ENCODE measurements around the gene ARF6. TPM values are rescaled to one million over a fixed set of nuclear protein-coding genes. Genes with fewer than 3 reads are reported as not detected.

The ARF6 gene
- total and polyA plus RNA-seq, 2 donors (not counting 1 experiment from before 2014, with no cell fraction given): 54.7 to 67.4 TPM

GRCh38 chr14:49881350-49882001 is 11.4 kb upstream of the ARF6 start:
- no peaks in the 10 kb centered on the region for H3K79me2 ChIP-seq (ENCODE audit: control insufficient read depth, insufficient read depth, low read length)
- no peak overlapping the region for H3K4me2 ChIP-seq (ENCODE audit: extremely low read depth, insufficient read depth, low read length)
- no peak overlapping the region for H3K9ac ChIP-seq (ENCODE audit: insufficient read depth, low read length)
- H3K27me3 ChIP-seq (ENCODE audit: control insufficient read depth, insufficient read depth, low read length): no peaks in the 10 kb centered on the region
- H2AFZ ChIP-seq (ENCODE audit: low read length): no peak overlapping the region
- H3K36me3 ChIP-seq (ENCODE audit: control insufficient read depth, insufficient read depth, low read length): no peaks in the 10 kb centered on the region
- no peaks in the 10 kb centered on the region for H4K20me1 ChIP-seq (ENCODE audit: control insufficient read depth, extremely low read depth, insufficient read depth, low read length)
- H3K4me1 ChIP-seq (ENCODE audit: control insufficient read depth, extremely low read depth, insufficient read depth, low read length): peaks cover 4% of the 10 kb centered on the region
- H3K9me3 ChIP-seq (ENCODE audit: control insufficient read depth, insufficient read depth, low read depth, low read length): no peaks in the 10 kb centered on the region
- H3K27ac ChIP-seq (ENCODE audit: insufficient read depth, low read length): no peak overlapping the region
- TF ChIP-seq EZH2 (IDR thresholded peaks at IDR 0.05; ENCODE audit: low read length, missing control alignments) (no peak), CTCF (conservative IDR thresholded peaks at IDR 0.05 in 1 of 2, IDR thresholded peaks at IDR 0.05 in 1 of 2; ENCODE audit: low read depth in 1 of 2, low read length in 2 of 2) (no peak)
- no peak for DNase-seq (ENCODE audit: low read depth in 2 of 2)
- H3K4me3 ChIP-seq (replicated peaks in 1 of 4; ENCODE audit: control extremely low read depth in 1 of 4, insufficient read depth in 1 of 4, low read depth in 3 of 4, low read length in 4 of 4): no peak overlapping the region

GRCh38 chr14:49882826-49883694 is 9.8 kb upstream of the ARF6 start:
- Histone ChIP-seq H3K9me3 (ENCODE audit: control insufficient read depth, insufficient read depth, low read depth, low read length) (no peaks in the 10 kb centered on the region), H3K4me1 (ENCODE audit: control insufficient read depth, extremely low read depth, insufficient read depth, low read length) (peaks cover 4% of the 10 kb centered on the region), H3K27ac (ENCODE audit: insufficient read depth, low read length) (no peak overlapping the region), H2AFZ (ENCODE audit: low read length) (peak overlapping the region; percentile 49), H3K79me2 (ENCODE audit: control insufficient read depth, insufficient read depth, low read length) (no peaks in the 10 kb centered on the region), H3K4me2 (ENCODE audit: extremely low read depth, insufficient read depth, low read length) (no peak overlapping the region), H3K9ac (ENCODE audit: insufficient read depth, low read length) (no peak overlapping the region), H4K20me1 (ENCODE audit: control insufficient read depth, extremely low read depth, insufficient read depth, low read length) (no peaks in the 10 kb centered on the region), H3K36me3 (ENCODE audit: control insufficient read depth, insufficient read depth, low read length) (no peaks in the 10 kb centered on the region), H3K27me3 (ENCODE audit: control insufficient read depth, insufficient read depth, low read length) (no peaks in the 10 kb centered on the region), H3K4me3 (replicated peaks in 1 of 4; ENCODE audit: control extremely low read depth in 1 of 4, insufficient read depth in 1 of 4, low read depth in 3 of 4, low read length in 4 of 4) (no peak overlapping the region)
- TF ChIP-seq EZH2 (IDR thresholded peaks at IDR 0.05; ENCODE audit: low read length, missing control alignments): no peak
- no peak for TF ChIP-seq CTCF (conservative IDR thresholded peaks at IDR 0.05 in 1 of 2, IDR thresholded peaks at IDR 0.05 in 1 of 2; ENCODE audit: low read depth in 1 of 2, low read length in 2 of 2)
- peak in 1 of 2 donors; percentile 22 for DNase-seq (ENCODE audit: low read depth in 2 of 2)

- no peaks in the 10 kb centered on the region for H4K20me1 ChIP-seq (ENCODE audit: control insufficient read depth, extremely low read depth, insufficient read depth, low read length)
- peaks cover 1% of the 10 kb centered on the region for H3K4me1 ChIP-seq (ENCODE audit: control insufficient read depth, extremely low read depth, insufficient read depth, low read length)
- H3K27me3 ChIP-seq (ENCODE audit: control insufficient read depth, insufficient read depth, low read length): no peaks in the 10 kb centered on the region
- no peak overlapping the region for H2AFZ ChIP-seq (ENCODE audit: low read length)
- H3K9me3 ChIP-seq (ENCODE audit: control insufficient read depth, insufficient read depth, low read depth, low read length): no peaks in the 10 kb centered on the region
- no peak overlapping the region for H3K4me2 ChIP-seq (ENCODE audit: extremely low read depth, insufficient read depth, low read length)
- no peak for DNase-seq (ENCODE audit: low read depth in 2 of 2)
- no peaks in the 10 kb centered on the region for H3K36me3 ChIP-seq (ENCODE audit: control insufficient read depth, insufficient read depth, low read length)
- TF ChIP-seq EZH2 (IDR thresholded peaks at IDR 0.05; ENCODE audit: low read length, missing control alignments) (no peak), CTCF (conservative IDR thresholded peaks at IDR 0.05 in 1 of 2, IDR thresholded peaks at IDR 0.05 in 1 of 2; ENCODE audit: low read depth in 1 of 2, low read length in 2 of 2) (no peak)
- H3K79me2 ChIP-seq (ENCODE audit: control insufficient read depth, insufficient read depth, low read length): no peaks in the 10 kb centered on the region
- no peak overlapping the region for H3K4me3 ChIP-seq (replicated peaks in 1 of 4; ENCODE audit: control extremely low read depth in 1 of 4, insufficient read depth in 1 of 4, low read depth in 3 of 4, low read length in 4 of 4)
- H3K27ac ChIP-seq (ENCODE audit: insufficient read depth, low read length): no peak overlapping the region
- H3K9ac ChIP-seq (ENCODE audit: insufficient read depth, low read length): no peak overlapping the region
Observed at GRCh38 chr14:49886523-49886922, 6.4 kb upstream of the ARF6 start.
